Bronchial epithelial cell (primary cell): ENCODE results near the gene GTF2F2. TPM values are rescaled to one million over a fixed set of nuclear protein-coding genes. Genes with fewer than 3 reads are reported as not detected.
A peak's percentile ranks its signal among the peaks of the same experiment; 100 is the strongest.

ENCODE experiments used
- DNase-seq: peaks from one replicate; pipeline ENCODE4 v3.0.0-alpha.2; 2010; ENCODE audit warnings: low read depth
- FAIRE-seq: peaks from 2 replicates; lab custom pipeline; 2011; peaks lifted over from hg19 to GRCh38; lab: Jason Lieb, UNC
- H3K27me3 ChIP-seq: 2 replicates; pipeline ENCODE4 v1.5.1; 2011; ENCODE audit warnings: low read length; ENCODE audit not compliant: control insufficient read depth, insufficient read depth
- H3K36me3 ChIP-seq: 2 replicates; pipeline ENCODE4 v1.5.1; 2011; ENCODE audit warnings: low read length; ENCODE audit not compliant: control insufficient read depth, insufficient read depth
- H3K4me3 ChIP-seq: 2 replicates; pipeline ENCODE4 v1.5.1; 2011; ENCODE audit warnings: mild to moderate bottlenecking, low read depth, low read length, control low read depth
- total RNA-seq: library from RNA; depleted of rRNA; stranded (reverse); fragments of >200 nt; gene quantifications from 2 replicates; pipeline ENCODE4 v1.2.1, GENCODE V29; 2014
- TF ChIP-seq, protein P1 (sequence below): IDR thresholded peaks from 2 replicates; pipeline ENCODE4 v1.5.1; 2011; ENCODE audit warnings: mild to moderate bottlenecking, moderate library complexity, low read length, control low read depth, inconsistent platforms; ENCODE audit not compliant: insufficient read depth, severe bottlenecking

The GTF2F2 gene
- total RNA-seq, 1 donor from 2014 or later: 42.4 TPM

DNA sequence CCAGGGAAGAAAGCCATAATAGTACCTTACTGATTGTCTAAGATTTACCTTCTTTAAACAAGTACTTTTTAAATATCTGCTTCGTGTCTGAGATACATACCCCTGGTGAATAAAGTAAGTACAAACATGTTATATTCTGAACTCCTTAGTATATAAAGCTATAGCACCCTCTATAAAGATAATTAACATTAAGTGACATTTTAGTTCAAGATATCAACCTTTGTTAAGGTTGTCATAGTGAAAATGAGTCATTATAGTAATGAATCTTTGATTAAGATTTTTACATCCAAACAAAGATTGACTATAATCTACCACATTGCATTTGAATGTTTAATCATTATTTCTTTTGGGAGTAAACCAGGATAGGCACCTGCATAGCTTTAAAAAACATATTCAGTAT, 135.9 kb downstream of the GTF2F2 start:
- H3K4me3 ChIP-seq: no peak overlapping the region
- TF ChIP-seq, protein P1, sequence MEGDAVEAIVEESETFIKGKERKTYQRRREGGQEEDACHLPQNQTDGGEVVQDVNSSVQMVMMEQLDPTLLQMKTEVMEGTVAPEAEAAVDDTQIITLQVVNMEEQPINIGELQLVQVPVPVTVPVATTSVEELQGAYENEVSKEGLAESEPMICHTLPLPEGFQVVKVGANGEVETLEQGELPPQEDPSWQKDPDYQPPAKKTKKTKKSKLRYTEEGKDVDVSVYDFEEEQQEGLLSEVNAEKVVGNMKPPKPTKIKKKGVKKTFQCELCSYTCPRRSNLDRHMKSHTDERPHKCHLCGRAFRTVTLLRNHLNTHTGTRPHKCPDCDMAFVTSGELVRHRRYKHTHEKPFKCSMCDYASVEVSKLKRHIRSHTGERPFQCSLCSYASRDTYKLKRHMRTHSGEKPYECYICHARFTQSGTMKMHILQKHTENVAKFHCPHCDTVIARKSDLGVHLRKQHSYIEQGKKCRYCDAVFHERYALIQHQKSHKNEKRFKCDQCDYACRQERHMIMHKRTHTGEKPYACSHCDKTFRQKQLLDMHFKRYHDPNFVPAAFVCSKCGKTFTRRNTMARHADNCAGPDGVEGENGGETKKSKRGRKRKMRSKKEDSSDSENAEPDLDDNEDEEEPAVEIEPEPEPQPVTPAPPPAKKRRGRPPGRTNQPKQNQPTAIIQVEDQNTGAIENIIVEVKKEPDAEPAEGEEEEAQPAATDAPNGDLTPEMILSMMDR: no peak
- FAIRE-seq (no peak), DNase-seq (no peak)
- no peaks in the 10 kb centered on the region for H3K27me3 ChIP-seq
- no peaks in the 10 kb centered on the region for H3K36me3 ChIP-seq

DNA sequence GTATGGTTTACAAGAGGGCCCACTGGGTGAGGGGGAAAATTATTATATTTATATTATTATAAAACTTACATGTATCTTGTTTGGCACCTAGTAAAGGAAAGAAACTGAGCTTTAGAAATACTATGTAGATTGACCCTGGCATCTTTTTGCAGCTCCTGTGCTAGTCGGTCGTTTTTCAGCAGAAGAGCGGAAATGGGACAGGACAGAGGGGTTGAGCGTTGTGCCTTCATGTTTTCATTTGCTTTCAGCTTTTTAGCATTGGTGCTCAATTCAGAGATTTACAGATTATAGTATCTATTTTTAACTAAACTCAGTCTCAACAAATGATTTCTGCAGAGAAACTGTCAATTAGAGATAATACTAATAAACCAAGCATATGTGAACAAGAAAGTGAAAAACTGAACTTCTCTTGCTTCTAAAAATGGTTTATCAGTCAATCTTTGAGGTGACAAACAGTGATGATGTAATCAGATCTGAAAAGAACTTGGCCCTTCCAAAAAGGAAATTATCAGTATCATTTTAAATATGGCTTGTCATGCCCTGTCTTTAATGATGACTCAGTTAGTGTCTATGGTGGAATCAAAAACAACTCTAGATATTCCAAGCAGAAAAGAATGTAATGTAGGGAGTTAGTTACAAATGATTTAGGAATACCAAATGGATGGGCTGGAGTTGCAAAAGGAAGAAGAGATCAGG, 137.5 kb downstream of the GTF2F2 start:
- Histone ChIP-seq H3K36me3 (no peaks in the 10 kb centered on the region), H3K27me3 (no peaks in the 10 kb centered on the region), H3K4me3 (no peak overlapping the region)
- TF ChIP-seq, protein P1: no peak
- FAIRE-seq: no peak
- DNase-seq: peak; percentile 51

DNA sequence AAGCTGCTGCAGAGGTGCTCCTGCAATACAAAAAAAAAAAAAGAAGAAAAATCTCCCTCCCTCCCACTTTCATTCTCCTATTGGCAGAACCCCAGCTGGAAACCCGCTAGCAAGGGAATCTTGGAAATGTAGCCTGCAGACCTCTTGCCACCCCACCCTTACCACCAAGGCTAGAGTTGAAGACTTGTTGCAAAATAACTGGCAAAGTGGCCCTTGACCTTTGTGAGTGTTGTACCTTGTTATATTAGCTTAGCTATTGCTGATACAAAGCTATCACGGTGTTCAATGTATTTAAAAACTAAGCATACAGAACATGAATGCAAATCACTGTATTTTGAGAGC, 138.0 kb downstream of the GTF2F2 start:
- no peak for DNase-seq
- Histone ChIP-seq H3K27me3 (no peaks in the 10 kb centered on the region), H3K4me3 (no peak overlapping the region), H3K36me3 (no peaks in the 10 kb centered on the region)
- TF ChIP-seq, protein P1: no peak
- no peak for FAIRE-seq

DNA sequence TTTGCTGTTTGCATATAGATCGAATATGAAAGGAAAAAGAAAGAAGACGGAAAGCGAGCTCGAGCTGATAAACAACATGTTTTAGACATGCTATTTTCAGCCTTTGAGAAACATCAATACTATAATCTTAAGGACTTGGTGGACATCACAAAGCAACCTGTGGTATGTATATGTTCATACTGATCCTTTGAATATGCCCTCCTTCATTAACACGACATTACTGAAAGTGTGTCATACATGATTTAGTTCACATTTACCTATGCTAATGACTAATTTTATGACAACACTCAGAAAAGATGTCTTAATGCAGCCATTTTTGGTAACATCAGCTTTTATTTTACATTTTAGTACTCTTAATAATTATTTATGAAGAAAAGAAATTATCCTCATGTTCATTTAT, 146.9 kb downstream of the GTF2F2 start:
- TF ChIP-seq, protein P1: no peak
- FAIRE-seq (no peak), DNase-seq (no peak)
- H3K36me3 ChIP-seq: no peaks in the 10 kb centered on the region
- H3K27me3 ChIP-seq: no peaks in the 10 kb centered on the region
- H3K4me3 ChIP-seq: no peak overlapping the region

DNA sequence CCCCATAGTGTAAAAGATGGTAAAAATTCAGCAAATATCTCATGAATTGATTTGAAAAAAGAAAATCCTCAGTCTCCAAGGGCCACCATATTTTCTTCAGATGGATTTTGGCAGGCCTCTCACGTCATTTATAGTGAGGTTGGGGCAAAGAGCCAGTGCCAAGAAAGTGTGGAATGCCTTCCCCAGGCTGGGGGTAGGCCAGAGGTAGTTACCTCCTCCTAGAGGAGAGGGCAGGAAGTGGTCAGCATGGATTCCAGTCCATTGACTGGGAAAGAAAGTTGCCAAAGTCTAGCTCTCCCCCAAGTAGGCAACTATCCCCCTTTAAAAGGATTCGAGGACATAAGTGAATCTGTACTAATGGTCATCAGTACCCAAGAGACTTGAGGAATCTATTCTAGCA, 148.9 kb downstream of the GTF2F2 start:
- H3K36me3 ChIP-seq: no peaks in the 10 kb centered on the region
- FAIRE-seq: peak; percentile 80
- DNase-seq: peak; percentile 18
- H3K27me3 ChIP-seq: no peaks in the 10 kb centered on the region
- TF ChIP-seq, protein P1: no peak
- no peak overlapping the region for H3K4me3 ChIP-seq

DNA sequence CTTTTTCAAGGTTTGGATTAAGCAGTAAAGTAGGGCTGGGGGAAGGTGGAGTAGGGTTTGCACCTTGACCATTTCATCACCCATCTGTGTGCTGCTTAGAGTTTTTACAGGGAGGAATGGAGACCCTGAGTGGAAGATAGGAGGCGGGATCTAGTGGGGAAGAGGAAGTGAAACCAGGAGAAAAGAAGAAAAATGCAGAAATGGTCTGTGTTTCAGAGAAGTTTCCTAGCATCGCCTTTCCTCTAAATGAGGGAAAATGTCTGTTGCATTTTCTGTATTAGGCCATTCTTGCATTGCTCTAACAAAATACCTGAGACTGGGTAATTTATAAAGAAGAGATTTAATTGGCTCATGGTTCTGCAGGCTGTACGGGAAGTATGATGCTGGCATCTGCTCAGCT, 156.6 kb downstream of the GTF2F2 start:
- H3K36me3 ChIP-seq: peaks cover 6% of the 10 kb centered on the region
- FAIRE-seq: no peak
- no peak for DNase-seq
- no peaks in the 10 kb centered on the region for H3K27me3 ChIP-seq
- no peak overlapping the region for H3K4me3 ChIP-seq
- TF ChIP-seq, protein P1: no peak
